HEK293 (cell line): ENCODE data around the gene MSI2.
A peak's percentile ranks its signal among the peaks of the same experiment; 100 is the strongest.

Experiments
- RBAK ChIP-seq: fragments of 450-650 bp; formaldehyde crosslinking; IDR thresholded peaks from 2 replicates; pipeline ENCODE4 v1.5.1; 2016; ENCODE audit warnings: missing biosample characterization, missing genetic modification characterization
- TCF7L2 ChIP-seq: IDR thresholded peaks from 2 replicates; pipeline ENCODE4 v1.6.1; 2011; ENCODE audit warnings: low read depth, mild to moderate bottlenecking, inconsistent platforms, low read length, moderate library complexity, borderline replicate concordance
- ZEB2 ChIP-seq: fragments of 450-650 bp; formaldehyde crosslinking; IDR thresholded peaks from 2 replicates; pipeline ENCODE4 v1.5.1; 2016; ENCODE audit warnings: missing biosample characterization, missing genetic modification characterization
- ZNF121 ChIP-seq: fragments of 450-650 bp; formaldehyde crosslinking; IDR thresholded peaks from 2 replicates; pipeline ENCODE4 v1.5.1; 2016; ENCODE audit warnings: missing biosample characterization, missing genetic modification characterization
- ZNF404 ChIP-seq: fragments of 450-650 bp; formaldehyde crosslinking; IDR thresholded peaks from 2 replicates; pipeline ENCODE4 v1.5.1; 2017; ENCODE audit warnings: missing biosample characterization, missing genetic modification characterization
- ZNF785 ChIP-seq: fragments of 450-650 bp; formaldehyde crosslinking; IDR thresholded peaks from 2 replicates; pipeline ENCODE4 v1.5.1; 2016; ENCODE audit warnings: missing biosample characterization, missing genetic modification characterization
- ZNF791 ChIP-seq: fragments of 450-650 bp; formaldehyde crosslinking; IDR thresholded peaks from 2 replicates; pipeline ENCODE4 v1.5.1; 2016; ENCODE audit warnings: missing biosample characterization, missing genetic modification characterization
- TF ChIP-seq, protein P1 (sequence below): fragments of 450-650 bp; formaldehyde crosslinking; IDR thresholded peaks from 2 replicates; pipeline ENCODE4 v1.5.1; 2016; ENCODE audit warnings: missing biosample characterization, missing genetic modification characterization
- TF ChIP-seq, protein P2 (sequence below): fragments of 450-650 bp; formaldehyde crosslinking; IDR thresholded peaks from 2 replicates; pipeline ENCODE4 v1.5.1; 2016; ENCODE audit warnings: missing biosample characterization, missing genetic modification characterization
- TF ChIP-seq, protein P3 (sequence below): fragments of 450-650 bp; formaldehyde crosslinking; IDR thresholded peaks from 2 replicates; pipeline ENCODE4 v1.5.1; 2017; ENCODE audit warnings: missing biosample characterization, missing genetic modification characterization
- TF ChIP-seq, protein P4 (sequence below): fragments of 450-650 bp; formaldehyde crosslinking; IDR thresholded peaks from 2 replicates; pipeline ENCODE4 v1.5.1; 2016; ENCODE audit warnings: missing biosample characterization, missing genetic modification characterization, low read depth

DNA sequence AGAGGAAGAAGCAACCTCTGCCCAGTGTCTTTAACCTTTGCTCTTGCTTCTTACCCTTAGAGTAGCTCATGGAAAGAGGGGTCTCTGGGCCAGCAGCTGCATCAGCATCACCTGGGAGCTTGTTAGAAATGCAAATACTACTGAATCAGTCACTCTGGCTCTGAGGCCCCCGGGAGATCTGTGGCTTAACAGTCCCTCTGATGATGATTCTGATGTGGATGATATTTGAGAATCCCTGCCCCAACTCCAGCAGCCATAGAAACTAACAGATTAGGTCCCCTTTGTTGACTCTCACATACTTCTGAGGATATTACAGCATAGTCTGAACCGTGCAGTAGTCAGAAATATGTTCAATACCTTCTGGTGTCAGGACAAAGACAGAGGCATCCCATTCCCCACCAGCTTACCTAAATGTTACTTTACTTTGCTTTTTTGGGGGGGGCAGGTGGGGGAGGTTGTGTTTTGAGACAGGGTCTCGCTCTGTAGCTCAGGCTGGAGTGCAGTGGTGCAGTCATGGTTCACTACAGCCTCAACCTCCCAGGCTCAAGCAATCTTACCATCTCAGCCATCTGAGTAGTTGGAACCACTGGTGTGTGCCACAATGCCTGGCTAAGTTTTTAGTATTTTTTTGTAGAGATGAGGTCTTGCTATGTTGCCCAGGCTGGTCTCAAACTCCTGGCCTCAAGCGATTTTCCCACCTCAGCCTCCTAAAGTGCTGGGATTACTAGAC is 268.7 kb downstream of the MSI2 start:
- TF ChIP-seq, protein P1, sequence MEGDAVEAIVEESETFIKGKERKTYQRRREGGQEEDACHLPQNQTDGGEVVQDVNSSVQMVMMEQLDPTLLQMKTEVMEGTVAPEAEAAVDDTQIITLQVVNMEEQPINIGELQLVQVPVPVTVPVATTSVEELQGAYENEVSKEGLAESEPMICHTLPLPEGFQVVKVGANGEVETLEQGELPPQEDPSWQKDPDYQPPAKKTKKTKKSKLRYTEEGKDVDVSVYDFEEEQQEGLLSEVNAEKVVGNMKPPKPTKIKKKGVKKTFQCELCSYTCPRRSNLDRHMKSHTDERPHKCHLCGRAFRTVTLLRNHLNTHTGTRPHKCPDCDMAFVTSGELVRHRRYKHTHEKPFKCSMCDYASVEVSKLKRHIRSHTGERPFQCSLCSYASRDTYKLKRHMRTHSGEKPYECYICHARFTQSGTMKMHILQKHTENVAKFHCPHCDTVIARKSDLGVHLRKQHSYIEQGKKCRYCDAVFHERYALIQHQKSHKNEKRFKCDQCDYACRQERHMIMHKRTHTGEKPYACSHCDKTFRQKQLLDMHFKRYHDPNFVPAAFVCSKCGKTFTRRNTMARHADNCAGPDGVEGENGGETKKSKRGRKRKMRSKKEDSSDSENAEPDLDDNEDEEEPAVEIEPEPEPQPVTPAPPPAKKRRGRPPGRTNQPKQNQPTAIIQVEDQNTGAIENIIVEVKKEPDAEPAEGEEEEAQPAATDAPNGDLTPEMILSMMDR (tag by site-specific recombination): no peak
- no peak for TF ChIP-seq RBAK (tag by site-specific recombination)
- TF ChIP-seq, protein P2, sequence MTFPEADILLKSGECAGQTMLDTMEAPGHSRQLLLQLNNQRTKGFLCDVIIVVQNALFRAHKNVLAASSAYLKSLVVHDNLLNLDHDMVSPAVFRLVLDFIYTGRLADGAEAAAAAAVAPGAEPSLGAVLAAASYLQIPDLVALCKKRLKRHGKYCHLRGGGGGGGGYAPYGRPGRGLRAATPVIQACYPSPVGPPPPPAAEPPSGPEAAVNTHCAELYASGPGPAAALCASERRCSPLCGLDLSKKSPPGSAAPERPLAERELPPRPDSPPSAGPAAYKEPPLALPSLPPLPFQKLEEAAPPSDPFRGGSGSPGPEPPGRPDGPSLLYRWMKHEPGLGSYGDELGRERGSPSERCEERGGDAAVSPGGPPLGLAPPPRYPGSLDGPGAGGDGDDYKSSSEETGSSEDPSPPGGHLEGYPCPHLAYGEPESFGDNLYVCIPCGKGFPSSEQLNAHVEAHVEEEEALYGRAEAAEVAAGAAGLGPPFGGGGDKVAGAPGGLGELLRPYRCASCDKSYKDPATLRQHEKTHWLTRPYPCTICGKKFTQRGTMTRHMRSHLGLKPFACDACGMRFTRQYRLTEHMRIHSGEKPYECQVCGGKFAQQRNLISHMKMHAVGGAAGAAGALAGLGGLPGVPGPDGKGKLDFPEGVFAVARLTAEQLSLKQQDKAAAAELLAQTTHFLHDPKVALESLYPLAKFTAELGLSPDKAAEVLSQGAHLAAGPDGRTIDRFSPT (tag by site-specific recombination): no peak
- no peak for TF ChIP-seq ZNF404 (tag by site-specific recombination)
- TF ChIP-seq, protein P3, sequence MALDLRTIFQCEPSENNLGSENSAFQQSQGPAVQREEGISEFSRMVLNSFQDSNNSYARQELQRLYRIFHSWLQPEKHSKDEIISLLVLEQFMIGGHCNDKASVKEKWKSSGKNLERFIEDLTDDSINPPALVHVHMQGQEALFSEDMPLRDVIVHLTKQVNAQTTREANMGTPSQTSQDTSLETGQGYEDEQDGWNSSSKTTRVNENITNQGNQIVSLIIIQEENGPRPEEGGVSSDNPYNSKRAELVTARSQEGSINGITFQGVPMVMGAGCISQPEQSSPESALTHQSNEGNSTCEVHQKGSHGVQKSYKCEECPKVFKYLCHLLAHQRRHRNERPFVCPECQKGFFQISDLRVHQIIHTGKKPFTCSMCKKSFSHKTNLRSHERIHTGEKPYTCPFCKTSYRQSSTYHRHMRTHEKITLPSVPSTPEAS: no peak
- TF ChIP-seq, protein P4, sequence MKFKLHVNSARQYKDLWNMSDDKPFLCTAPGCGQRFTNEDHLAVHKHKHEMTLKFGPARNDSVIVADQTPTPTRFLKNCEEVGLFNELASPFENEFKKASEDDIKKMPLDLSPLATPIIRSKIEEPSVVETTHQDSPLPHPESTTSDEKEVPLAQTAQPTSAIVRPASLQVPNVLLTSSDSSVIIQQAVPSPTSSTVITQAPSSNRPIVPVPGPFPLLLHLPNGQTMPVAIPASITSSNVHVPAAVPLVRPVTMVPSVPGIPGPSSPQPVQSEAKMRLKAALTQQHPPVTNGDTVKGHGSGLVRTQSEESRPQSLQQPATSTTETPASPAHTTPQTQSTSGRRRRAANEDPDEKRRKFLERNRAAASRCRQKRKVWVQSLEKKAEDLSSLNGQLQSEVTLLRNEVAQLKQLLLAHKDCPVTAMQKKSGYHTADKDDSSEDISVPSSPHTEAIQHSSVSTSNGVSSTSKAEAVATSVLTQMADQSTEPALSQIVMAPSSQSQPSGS (tag by site-specific recombination): no peak
- no peak for TF ChIP-seq ZNF791 (tag by site-specific recombination)
- TF ChIP-seq TCF7L2: no peak
- no peak for TF ChIP-seq ZNF785 (tag by site-specific recombination)
- 0 out of 2 replicates have a peak, but pooled peaks have one; percentile 19 for TF ChIP-seq ZNF121 (tag by site-specific recombination)
- TF ChIP-seq ZEB2: no peak
